KG1 (cell line): ENCODE results near the gene ZNF746.
"Not testable (repeated sequence)": the region's sequence is repeated elsewhere in the genome, so short reads cannot be mapped to it uniquely, and the experiment has no call there.

Experiments used
- DNase-seq: peaks from one replicate; lab custom pipeline; 2025; lab: John Stamatoyannopoulos, UW

ZNF746 gene

GRCh38 chr7:149459540-149460452 lies 37.8 kb downstream of the ZNF746 start:
- DNase-seq: no peak

GRCh38 chr7:149459201-149459539 lies 38.4 kb downstream of the ZNF746 start:
- DNase-seq: no peak

- DNase-seq: no peak
Observed at GRCh38 chr7:149458235-149458634, 39.4 kb downstream of the ZNF746 start.

GRCh38 chr7:149457766-149458165 lies 39.8 kb downstream of the ZNF746 start:
- DNase-seq: no peak

GRCh38 chr7:149456506-149457421 lies 40.8 kb downstream of the ZNF746 start:
- DNase-seq: no peak

- DNase-seq: no peak
Observed at GRCh38 chr7:149455175-149455950, 42.2 kb downstream of the ZNF746 start.

- no peak for DNase-seq
Observed at GRCh38 chr7:149454750-149455149, 42.9 kb downstream of the ZNF746 start.

GRCh38 chr7:149454006-149454405 lies 43.6 kb downstream of the ZNF746 start:
- DNase-seq: no peak

- DNase-seq: no peak
Observed at GRCh38 chr7:149450821-149451220, 46.8 kb downstream of the ZNF746 start.

GRCh38 chr7:149449897-149450296 lies 47.7 kb downstream of the ZNF746 start:
- no peak for DNase-seq

GRCh38 chr7:149448961-149449360 lies 48.6 kb downstream of the ZNF746 start:
- DNase-seq: no peak

- DNase-seq: not testable (repeated sequence)
Observed at GRCh38 chr7:149446026-149446425, 51.6 kb downstream of the ZNF746 start.

- DNase-seq: no peak
Observed at GRCh38 chr7:149444287-149444686, 53.3 kb downstream of the ZNF746 start.

- DNase-seq: no peak
Observed at GRCh38 chr7:149443523-149443922, 54.1 kb downstream of the ZNF746 start.

- no peak for DNase-seq
Observed at GRCh38 chr7:149442924-149443323, 54.7 kb downstream of the ZNF746 start.

GRCh38 chr7:149440222-149440621 lies 57.4 kb downstream of the ZNF746 start:
- DNase-seq: no peak

GRCh38 chr7:149436358-149436757 lies 61.3 kb downstream of the ZNF746 start:
- DNase-seq: no peak

- no peak for DNase-seq
Observed at GRCh38 chr7:149433124-149433523, 64.5 kb downstream of the ZNF746 start.

- DNase-seq: no peak
Observed at GRCh38 chr7:149432121-149432691, 65.4 kb downstream of the ZNF746 start.

GRCh38 chr7:149431486-149432120 lies 66.0 kb downstream of the ZNF746 start:
- no peak for DNase-seq

- DNase-seq: no peak
Observed at GRCh38 chr7:149430192-149430591, 67.4 kb downstream of the ZNF746 start.
